ENCODE data around the gene CAMK1D. TPM values are rescaled to one million over a fixed set of nuclear protein-coding genes. Genes with fewer than 3 reads are reported as not detected.
A peak's percentile ranks its signal among the peaks of the same experiment; 100 is the strongest.

The CAMK1D gene
- total RNA-seq, 1 experiment from 2014 or later: 10.2 TPM

DNA sequence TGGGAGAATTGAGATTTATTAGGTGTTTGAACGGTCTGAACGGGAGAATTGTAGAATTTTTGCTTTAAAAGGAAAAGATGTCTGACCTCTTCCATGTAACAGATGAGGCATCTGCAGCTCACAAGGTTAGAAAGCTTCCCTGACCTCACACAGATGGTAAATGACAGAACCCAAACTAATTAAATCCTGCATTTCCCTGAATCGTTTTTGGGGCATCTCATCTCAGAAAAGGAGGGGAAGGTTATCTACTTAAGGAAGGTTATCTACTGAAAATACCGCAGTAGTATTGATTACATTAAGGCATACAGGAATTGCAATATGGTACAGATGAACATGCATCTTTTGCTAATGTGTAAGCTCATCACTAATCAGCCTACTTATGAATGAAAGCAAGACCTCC lies 373.9 kb downstream of the CAMK1D start (continued):
- no peak for TF ChIP-seq NFE2L1 (CRISPR knock-in tag; IDR thresholded peaks at IDR 0.05)
- no peak for TF ChIP-seq USF2 (CRISPR knock-in tag; IDR thresholded peaks at IDR 0.05)
- TF ChIP-seq PRDM15 (CRISPR knock-in tag; IDR thresholded peaks at IDR 0.05): no peak
- TF ChIP-seq ZNF425 (CRISPR knock-in tag; conservative IDR thresholded peaks at IDR 0.05): no peak
- TF ChIP-seq ARID4B (CRISPR knock-in tag; IDR thresholded peaks at IDR 0.05; ENCODE audit: borderline replicate concordance): no peak
- TF ChIP-seq FOXJ3 (CRISPR knock-in tag; IDR thresholded peaks at IDR 0.05; ENCODE audit: borderline replicate concordance): no peak

DNA sequence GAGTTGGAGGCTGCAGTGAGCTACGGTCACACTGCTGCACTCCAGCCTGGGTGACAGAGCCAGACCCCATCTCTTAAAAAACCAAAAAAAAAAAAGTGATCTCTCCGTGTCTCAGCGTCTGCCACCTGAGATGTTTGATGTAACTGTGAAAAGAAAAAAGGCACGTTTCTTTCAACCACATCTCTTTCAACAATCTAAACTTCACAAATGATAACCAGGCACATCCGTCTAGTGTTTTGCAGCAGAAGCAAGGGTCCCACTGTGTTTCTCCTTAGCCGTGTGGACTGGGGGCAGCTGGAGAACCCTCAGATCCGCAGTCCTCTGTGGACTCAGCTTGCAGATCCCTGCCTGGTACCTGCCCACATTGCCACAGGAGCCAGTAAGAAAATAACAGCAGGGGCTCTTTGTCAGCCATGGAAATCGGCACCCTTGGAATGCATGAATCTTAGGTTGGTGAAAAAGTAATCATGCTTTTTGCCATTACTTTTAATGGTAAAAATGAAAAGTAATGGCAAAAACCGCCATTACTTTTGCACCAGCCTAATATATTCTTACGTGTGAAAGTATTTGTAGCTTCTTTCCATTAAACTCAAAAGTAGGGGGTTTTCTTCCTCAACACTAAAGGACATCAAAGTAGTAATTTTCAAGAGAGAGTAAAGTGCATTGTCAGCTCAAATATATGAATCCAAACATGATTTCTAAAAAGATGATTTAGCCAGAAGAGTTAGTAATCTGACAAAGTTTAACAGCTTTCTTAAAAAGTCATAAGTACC lies 375.6 kb downstream of the CAMK1D start:
- ATAC-seq (peak; percentile 42; the same call in 1 of the 2 replicates), DNase-seq (ENCODE audit: low spot score) (no peak)
- ChIA-PET POLR2A (interaction anchor here (0.5 kb wide), 1 partner anchor 189 kb away, joined by 3 read pairs; no protein-coding TSS in a partner anchor), CTCF (interaction anchor here (0.6 to 3.2 kb wide), 6 partner anchors 9 to 180 kb away, joined by 3 to 14 read pairs (median 3); no protein-coding TSS in a partner anchor)
- Mint-ChIP-seq H3K27ac (0 out of 2 replicates have a peak overlapping the region, but pooled peaks have one; percentile 9), H3K27me3 (ENCODE audit: low read depth) (no peaks in the 10 kb centered on the region), H3K4me1 (peaks cover 12% of the 10 kb centered on the region), H3K36me3 (no peaks in the 10 kb centered on the region), H3K9me3 (no peaks in the 10 kb centered on the region), H3K4me3 (no peak overlapping the region)
- TF ChIP-seq ETV6 (CRISPR knock-in tag; IDR thresholded peaks at IDR 0.05) (no peak), AFF4 (CRISPR knock-in tag; IDR thresholded peaks at IDR 0.05; ENCODE audit: borderline replicate concordance) (no peak), E2F5 (CRISPR knock-in tag; IDR thresholded peaks at IDR 0.05) (no peak), RORB (CRISPR knock-in tag; IDR thresholded peaks at IDR 0.05) (no peak), HMGA2 (CRISPR knock-in tag; IDR thresholded peaks at IDR 0.05) (no peak), RELA (CRISPR knock-in tag; IDR thresholded peaks at IDR 0.05; ENCODE audit: borderline replicate concordance) (no peak), ZBTB21 (CRISPR knock-in tag; IDR thresholded peaks at IDR 0.05; ENCODE audit: borderline replicate concordance) (no peak)
- TF ChIP-seq, protein P1, sequence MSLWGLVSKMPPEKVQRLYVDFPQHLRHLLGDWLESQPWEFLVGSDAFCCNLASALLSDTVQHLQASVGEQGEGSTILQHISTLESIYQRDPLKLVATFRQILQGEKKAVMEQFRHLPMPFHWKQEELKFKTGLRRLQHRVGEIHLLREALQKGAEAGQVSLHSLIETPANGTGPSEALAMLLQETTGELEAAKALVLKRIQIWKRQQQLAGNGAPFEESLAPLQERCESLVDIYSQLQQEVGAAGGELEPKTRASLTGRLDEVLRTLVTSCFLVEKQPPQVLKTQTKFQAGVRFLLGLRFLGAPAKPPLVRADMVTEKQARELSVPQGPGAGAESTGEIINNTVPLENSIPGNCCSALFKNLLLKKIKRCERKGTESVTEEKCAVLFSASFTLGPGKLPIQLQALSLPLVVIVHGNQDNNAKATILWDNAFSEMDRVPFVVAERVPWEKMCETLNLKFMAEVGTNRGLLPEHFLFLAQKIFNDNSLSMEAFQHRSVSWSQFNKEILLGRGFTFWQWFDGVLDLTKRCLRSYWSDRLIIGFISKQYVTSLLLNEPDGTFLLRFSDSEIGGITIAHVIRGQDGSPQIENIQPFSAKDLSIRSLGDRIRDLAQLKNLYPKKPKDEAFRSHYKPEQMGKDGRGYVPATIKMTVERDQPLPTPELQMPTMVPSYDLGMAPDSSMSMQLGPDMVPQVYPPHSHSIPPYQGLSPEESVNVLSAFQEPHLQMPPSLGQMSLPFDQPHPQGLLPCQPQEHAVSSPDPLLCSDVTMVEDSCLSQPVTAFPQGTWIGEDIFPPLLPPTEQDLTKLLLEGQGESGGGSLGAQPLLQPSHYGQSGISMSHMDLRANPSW (CRISPR knock-in tag; conservative IDR thresholded peaks at IDR 0.05; ENCODE audit: low read depth): no peak

Data from WTC11 (cell line).